ENCODE measurements around the gene MASP1. TPM values are rescaled to one million over a fixed set of nuclear protein-coding genes. Genes with fewer than 3 reads are reported as not detected.
"Not testable (repeated sequence)": the region's sequence is repeated elsewhere in the genome, so short reads cannot be mapped to it uniquely, and the experiment has no call there.

Gene MASP1
- total RNA-seq, 1 donor from 2014 or later: 2.0 TPM

DNA sequence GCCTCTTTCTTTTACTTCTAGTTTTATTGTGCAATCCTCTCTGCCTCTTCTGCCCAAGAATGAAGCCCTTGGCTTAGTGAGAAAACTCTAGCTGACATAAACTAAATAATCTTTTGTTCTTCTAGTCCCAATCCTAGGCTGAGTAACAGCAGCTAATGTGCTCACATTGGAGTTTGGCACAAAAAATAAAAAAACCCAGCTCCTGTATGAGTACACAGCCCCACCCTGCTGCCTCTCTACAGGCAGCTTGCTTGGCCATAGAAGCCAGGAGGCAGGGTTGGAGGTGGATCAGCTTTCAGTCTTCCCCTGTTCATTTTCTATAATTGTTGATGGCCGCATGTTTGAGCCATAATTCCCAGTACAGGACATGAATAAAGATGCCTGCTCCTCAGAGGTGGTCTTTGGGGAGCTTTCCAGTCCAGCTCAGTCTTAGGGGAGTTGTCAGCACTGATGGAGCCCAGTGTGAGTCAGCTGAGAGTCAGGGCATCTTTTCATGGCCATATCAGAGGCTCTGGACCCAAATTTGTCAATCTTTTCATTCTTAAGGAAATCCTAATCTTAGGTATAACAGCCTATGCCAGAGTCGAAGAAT is 47.5 kb downstream of the MASP1 start:
- TF ChIP-seq, protein P1, sequence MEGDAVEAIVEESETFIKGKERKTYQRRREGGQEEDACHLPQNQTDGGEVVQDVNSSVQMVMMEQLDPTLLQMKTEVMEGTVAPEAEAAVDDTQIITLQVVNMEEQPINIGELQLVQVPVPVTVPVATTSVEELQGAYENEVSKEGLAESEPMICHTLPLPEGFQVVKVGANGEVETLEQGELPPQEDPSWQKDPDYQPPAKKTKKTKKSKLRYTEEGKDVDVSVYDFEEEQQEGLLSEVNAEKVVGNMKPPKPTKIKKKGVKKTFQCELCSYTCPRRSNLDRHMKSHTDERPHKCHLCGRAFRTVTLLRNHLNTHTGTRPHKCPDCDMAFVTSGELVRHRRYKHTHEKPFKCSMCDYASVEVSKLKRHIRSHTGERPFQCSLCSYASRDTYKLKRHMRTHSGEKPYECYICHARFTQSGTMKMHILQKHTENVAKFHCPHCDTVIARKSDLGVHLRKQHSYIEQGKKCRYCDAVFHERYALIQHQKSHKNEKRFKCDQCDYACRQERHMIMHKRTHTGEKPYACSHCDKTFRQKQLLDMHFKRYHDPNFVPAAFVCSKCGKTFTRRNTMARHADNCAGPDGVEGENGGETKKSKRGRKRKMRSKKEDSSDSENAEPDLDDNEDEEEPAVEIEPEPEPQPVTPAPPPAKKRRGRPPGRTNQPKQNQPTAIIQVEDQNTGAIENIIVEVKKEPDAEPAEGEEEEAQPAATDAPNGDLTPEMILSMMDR (IDR thresholded peaks at IDR 0.05): no peak
- H3K27me3 Mint-ChIP-seq (ENCODE audit: low read depth): no peaks in the 10 kb centered on the region
- no peak for DNase-seq (ENCODE audit: low spot score)
- H3K27ac Mint-ChIP-seq (ENCODE audit: unreplicated experiment): no peak overlapping the region
- no peak overlapping the region for H3K4me3 Mint-ChIP-seq (ENCODE audit: unreplicated experiment)
- H3K36me3 Mint-ChIP-seq (ENCODE audit: low read depth): peaks cover 2% of the 10 kb centered on the region
- no peaks in the 10 kb centered on the region for H3K9me3 Mint-ChIP-seq (ENCODE audit: low read depth)
- H3K4me1 Mint-ChIP-seq (ENCODE audit: low read depth): no peaks in the 10 kb centered on the region

- Mint-ChIP-seq H3K4me1 (ENCODE audit: low read depth) (no peaks in the 10 kb centered on the region), H3K27me3 (ENCODE audit: low read depth) (no peaks in the 10 kb centered on the region), H3K36me3 (ENCODE audit: low read depth) (peaks cover 2% of the 10 kb centered on the region), H3K27ac (ENCODE audit: unreplicated experiment) (no peak overlapping the region), H3K4me3 (ENCODE audit: unreplicated experiment) (no peak overlapping the region), H3K9me3 (ENCODE audit: low read depth) (no peaks in the 10 kb centered on the region)
- TF ChIP-seq, protein P1 (IDR thresholded peaks at IDR 0.05): no peak
- no peak for DNase-seq (ENCODE audit: low spot score)
Measured at GRCh38 chr3:187242900-187243299, 48.6 kb downstream of the MASP1 start.

DNA sequence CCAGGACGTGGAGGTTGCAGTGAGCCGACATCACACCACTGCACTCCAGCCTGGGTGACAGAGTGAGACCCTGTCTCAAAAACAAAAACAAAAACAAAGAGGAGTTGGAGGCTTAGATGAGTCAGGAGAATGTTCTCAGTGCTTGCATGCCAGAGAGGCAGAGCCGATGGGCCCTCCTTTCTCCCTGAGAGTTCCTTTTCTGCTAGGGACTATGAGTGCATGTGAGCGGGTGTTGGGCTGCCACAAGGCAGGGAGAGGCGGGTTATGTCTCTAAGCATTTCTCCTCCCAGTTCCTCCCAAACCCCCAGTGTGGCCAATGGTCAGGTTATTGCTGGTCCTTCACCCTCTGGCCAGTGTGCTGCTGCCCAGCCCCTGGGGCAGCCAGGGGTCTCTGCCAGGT is 49.1 kb downstream of the MASP1 start:
- Mint-ChIP-seq H3K27ac (ENCODE audit: unreplicated experiment) (no peak overlapping the region), H3K36me3 (ENCODE audit: low read depth) (peaks cover 2% of the 10 kb centered on the region), H3K4me1 (ENCODE audit: low read depth) (no peaks in the 10 kb centered on the region), H3K4me3 (ENCODE audit: unreplicated experiment) (no peak overlapping the region), H3K27me3 (ENCODE audit: low read depth) (no peaks in the 10 kb centered on the region), H3K9me3 (ENCODE audit: low read depth) (no peaks in the 10 kb centered on the region)
- DNase-seq (ENCODE audit: low spot score): no peak
- TF ChIP-seq, protein P1 (IDR thresholded peaks at IDR 0.05): no peak

DNA sequence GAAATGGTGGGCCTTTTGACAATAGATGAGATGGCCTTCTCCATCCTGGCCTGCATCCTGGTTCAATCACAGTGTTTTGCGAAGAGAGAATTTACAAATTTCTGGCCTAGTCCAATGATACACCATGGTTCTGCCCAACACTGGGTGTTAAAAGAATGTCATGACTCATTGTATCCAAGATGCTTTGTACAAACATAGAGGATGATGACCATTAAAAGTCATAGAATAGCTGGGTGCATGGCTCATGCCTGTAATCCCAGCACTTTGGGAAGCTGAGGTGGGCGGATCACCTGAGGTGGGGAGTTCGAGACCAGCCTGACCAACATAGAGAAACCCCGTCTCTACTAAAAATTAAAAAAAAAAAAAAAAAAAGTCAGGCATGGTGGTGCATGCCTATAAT is 52.7 kb downstream of the MASP1 start:
- not testable (repeated sequence) for DNase-seq (ENCODE audit: low spot score); H3K27me3 Mint-ChIP-seq (ENCODE audit: low read depth); H3K9me3 Mint-ChIP-seq (ENCODE audit: low read depth); H3K4me1 Mint-ChIP-seq (ENCODE audit: low read depth); H3K27ac Mint-ChIP-seq (ENCODE audit: unreplicated experiment); H3K4me3 Mint-ChIP-seq (ENCODE audit: unreplicated experiment); H3K36me3 Mint-ChIP-seq (ENCODE audit: low read depth)

GRCh38 chr3:187238239-187238638 is 53.3 kb downstream of the MASP1 start:
- Mint-ChIP-seq H3K36me3 (ENCODE audit: low read depth) (no peaks in the 10 kb centered on the region), H3K9me3 (ENCODE audit: low read depth) (no peaks in the 10 kb centered on the region)
- TF ChIP-seq, protein P1 (IDR thresholded peaks at IDR 0.05): no peak

GRCh38 chr3:187237741-187238140 is 53.8 kb downstream of the MASP1 start:
- H3K27ac Mint-ChIP-seq (ENCODE audit: unreplicated experiment): no peak overlapping the region
- no peaks in the 10 kb centered on the region for H3K9me3 Mint-ChIP-seq (ENCODE audit: low read depth)
- H3K36me3 Mint-ChIP-seq (ENCODE audit: low read depth): no peaks in the 10 kb centered on the region
- H3K4me1 Mint-ChIP-seq (ENCODE audit: low read depth): no peaks in the 10 kb centered on the region
- TF ChIP-seq, protein P1 (IDR thresholded peaks at IDR 0.05): no peak
- no peaks in the 10 kb centered on the region for H3K27me3 Mint-ChIP-seq (ENCODE audit: low read depth)
- H3K4me3 Mint-ChIP-seq (ENCODE audit: unreplicated experiment): no peak overlapping the region
- no peak for DNase-seq (ENCODE audit: low spot score)

More at GRCh38 chr3:187238239-187238638, 53.3 kb downstream of the MASP1 start:
- H3K4me1 Mint-ChIP-seq (ENCODE audit: low read depth): no peaks in the 10 kb centered on the region
- no peak overlapping the region for H3K27ac Mint-ChIP-seq (ENCODE audit: unreplicated experiment)
- no peak overlapping the region for H3K4me3 Mint-ChIP-seq (ENCODE audit: unreplicated experiment)
- no peaks in the 10 kb centered on the region for H3K27me3 Mint-ChIP-seq (ENCODE audit: low read depth)
- no peak for DNase-seq (ENCODE audit: low spot score)
